K562 (cell line): ENCODE results near the gene PHF20.

ENCODE experiments used
- ADNP ChIP-seq: fragments of 200-800 bp; sonication (Bioruptor generic); IDR thresholded peaks from 2 replicates; pipeline ENCODE4 v1.6.1; 2016; ENCODE audit warnings: missing genetic modification characterization, missing compliant biosample characterization
- CTCF ChIP-seq, 3 experiments: IDR thresholded peaks in 2 of 3; conservative IDR thresholded peaks in 1 of 3; 2 replicates each; pipeline ENCODE4 v1.5.1; 2011 to 2012; ENCODE audit warnings: low read length in 3 of 3, mild to moderate bottlenecking in 3 of 3, control low read depth in 2 of 3, improper control_type of control experiment in 1 of 3, inconsistent platforms in 1 of 3, low read depth in 1 of 3, mixed read lengths in 1 of 3, moderate library complexity in 1 of 3; ENCODE audit not compliant: insufficient read depth in 2 of 3
- E2F4 ChIP-seq: sonication (generic); formaldehyde crosslinking; IDR thresholded peaks from 2 replicates; pipeline ENCODE4 v1.8.0; 2022; ENCODE audit warnings: mild to moderate bottlenecking, low read depth, missing genetic modification reagents
- EZH2 ChIP-seq: IDR thresholded peaks from 2 replicates; pipeline ENCODE4 v1.6.1; 2012; ENCODE audit warnings: low read depth, mild to moderate bottlenecking, inconsistent platforms, low read length, borderline replicate concordance
- GMEB1 ChIP-seq: fragments of 250-450 bp; sonication (Bioruptor Pico); IDR thresholded peaks from 2 replicates; pipeline ENCODE4 v1.4.0; 2020; ENCODE audit warnings: mild to moderate bottlenecking
- GTF2B ChIP-seq: IDR thresholded peaks from 2 replicates; pipeline ENCODE4 v1.6.1; 2011; ENCODE audit not compliant: insufficient read length; ENCODE audit errors: extremely low read depth
- HINFP ChIP-seq: fragments of 450-650 bp; conservative IDR thresholded peaks from 2 replicates; pipeline ENCODE4 v1.6.1; 2016; ENCODE audit warnings: missing genetic modification characterization, low read depth, mild to moderate bottlenecking, control low read depth, missing compliant biosample characterization
- LARP7 ChIP-seq: fragments of 450-650 bp; IDR thresholded peaks from 2 replicates; pipeline ENCODE4 v1.6.1; 2016
- NFIC ChIP-seq: fragments of 450-650 bp; IDR thresholded peaks from 2 replicates; pipeline ENCODE4 v1.6.1; 2017; ENCODE audit warnings: mild to moderate bottlenecking, inconsistent platforms
- STAT5B ChIP-seq: fragments of 250-450 bp; sonication (Bioruptor Pico); IDR thresholded peaks from 2 replicates; pipeline ENCODE4 v1.8.0; 2021; ENCODE audit warnings: mild to moderate bottlenecking, inconsistent platforms
- TARDBP ChIP-seq: fragments of 450-650 bp; IDR thresholded peaks from 2 replicates; pipeline ENCODE4 v1.6.1; 2016
- ZC3H11A ChIP-seq: IDR thresholded peaks from 2 replicates; pipeline ENCODE4 v1.6.1; 2012; ENCODE audit warnings: low read depth, low read length, improper control_type of control experiment
- ZNF175 ChIP-seq: fragments of 200-800 bp; sonication (Bioruptor generic); IDR thresholded peaks from 2 replicates; pipeline ENCODE4 v1.6.1; 2016; ENCODE audit warnings: low read depth, mild to moderate bottlenecking, missing genetic modification characterization, missing compliant biosample characterization
- ZNF316 ChIP-seq: fragments of 450-650 bp; IDR thresholded peaks from 2 replicates; pipeline ENCODE4 v1.6.1; 2016

GRCh38 chr20:35842361-35842760 lies 70.5 kb downstream of the PHF20 start:
- no peak for TF ChIP-seq ZC3H11A
- no peak for TF ChIP-seq STAT5B
- no peak for TF ChIP-seq ZNF316
- TF ChIP-seq TARDBP = no peak
- TF ChIP-seq GMEB1 (CRISPR knock-in tag) = no peak
- TF ChIP-seq E2F4 (CRISPR knock-in tag) = no peak
- TF ChIP-seq GTF2B = no peak
- TF ChIP-seq NFIC = no peak
- TF ChIP-seq HINFP (tag) = no peak
- no peak for TF ChIP-seq ZNF175
- TF ChIP-seq LARP7 = no peak
- no peak for TF ChIP-seq ADNP (tag)
- no peak for TF ChIP-seq EZH2
- no peak for TF ChIP-seq CTCF (IDR thresholded peaks at IDR 0.05 in 2 of 3, conservative IDR thresholded peaks at IDR 0.05 in 1 of 3; ENCODE audit: insufficient read depth in 2 of 3, low read depth in 1 of 3, low read length in 3 of 3)
